ENCODE data around the gene MCCC1.

GRCh38 chr3:183108470-183108869, 9.2 kb upstream of the MCCC1 start:
- TF ChIP-seq CTCF (IDR thresholded peaks at IDR 0.05) (no peak), POLR2A (IDR thresholded peaks at IDR 0.05) (no peak)
